Frontal cortex (tissue), 4 donors: ENCODE results near the gene CSPG4. TPM values are rescaled to one million over a fixed set of nuclear protein-coding genes. Genes with fewer than 3 reads are reported as not detected.
"Not testable (repeated sequence)": the region's sequence is repeated elsewhere in the genome, so short reads cannot be mapped to it uniquely, and the experiment has no call there.

Source experiments
- DNase-seq, 2 donors: peaks; one replicate each; pipeline ENCODE4 v3.0.0; 2012; ENCODE audit warnings: low spot score in 2 of 2
- FAIRE-seq: peaks from 2 replicates; lab custom pipeline; 2012; peaks lifted over from hg19 to GRCh38; lab: Jason Lieb, UNC
- total RNA-seq: library from RNA; depleted of rRNA; stranded (reverse); fragments of >200 nt; gene quantifications from one replicate; pipeline ENCODE4 v1.2.3, GENCODE V29; 2014
- donor health status: control.
- donor health status: control.
- donor health status: control.

CSPG4 gene
- total RNA-seq, 1 donor from 2014 or later, result 4.5 TPM

- DNase-seq (no peak), FAIRE-seq (no peak)
Measured at GRCh38 chr15:75745305-75745704, 32.7 kb upstream of the CSPG4 start.

- not testable (repeated sequence) for FAIRE-seq
Measured at GRCh38 chr15:75742346-75742745, 29.7 kb upstream of the CSPG4 start.

GRCh38 chr15:75739791-75740190, 27.1 kb upstream of the CSPG4 start:
- no peak for FAIRE-seq
- no peak for DNase-seq

More at GRCh38 chr15:75742346-75742745, 29.7 kb upstream of the CSPG4 start:
- not testable (repeated sequence) for DNase-seq

GRCh38 chr15:75738647-75739325, 26.1 kb upstream of the CSPG4 start:
- FAIRE-seq (no peak), DNase-seq (peak; percentile 88 to 94)

GRCh38 chr15:75738014-75738646, 25.5 kb upstream of the CSPG4 start:
- FAIRE-seq (no peak), DNase-seq (peak in 1 of 2 donors; percentile 14)

- FAIRE-seq, DNase-seq: not testable (repeated sequence)
Measured at GRCh38 chr15:75737116-75738013, 24.7 kb upstream of the CSPG4 start.

- no peak for FAIRE-seq
- peak in 1 of 2 donors; percentile 14 for DNase-seq
Measured at GRCh38 chr15:75736256-75736655, 23.6 kb upstream of the CSPG4 start.

GRCh38 chr15:75734861-75735760, 22.5 kb upstream of the CSPG4 start:
- FAIRE-seq, DNase-seq: not testable (repeated sequence)

GRCh38 chr15:75733761-75734651, 21.4 kb upstream of the CSPG4 start:
- DNase-seq (no peak), FAIRE-seq (no peak)

GRCh38 chr15:75732809-75733451, 20.3 kb upstream of the CSPG4 start:
- DNase-seq (peak; percentile 56 to 64), FAIRE-seq (no peak)

- no peak for FAIRE-seq
- no peak for DNase-seq
Measured at GRCh38 chr15:75732177-75732808, 19.6 kb upstream of the CSPG4 start.

- FAIRE-seq (no peak), DNase-seq (peak; percentile 6 to 57)
Measured at GRCh38 chr15:75731248-75732151, 18.9 kb upstream of the CSPG4 start.

GRCh38 chr15:75730376-75731247, 18.0 kb upstream of the CSPG4 start:
- DNase-seq, FAIRE-seq: not testable (repeated sequence)

GRCh38 chr15:75729326-75730069, 16.9 kb upstream of the CSPG4 start:
- FAIRE-seq, result no peak
- DNase-seq, result no peak
